Activated CD4-positive, alpha-beta T cell treated with anti-CD3 and anti-CD28 coated beads, Interleukin-2, amount 10 ng/mL, durations not matched to agents 24 days and 14 days (primary cell): Measurements from ENCODE around the gene OR4E2. TPM values are rescaled to one million over a fixed set of nuclear protein-coding genes. Genes with fewer than 3 reads are reported as not detected.
"Not testable (repeated sequence)": the region's sequence is repeated elsewhere in the genome, so short reads cannot be mapped to it uniquely, and the experiment has no call there.

Experiments
- DNase-seq: peaks from one replicate; pipeline ENCODE4 v3.0.0; 2022
- H3K27ac Mint-ChIP-seq: one replicate; pipeline ENCODE4 v1.8.0; 2022; ENCODE audit warnings: mild to moderate bottlenecking, mixed read lengths
- H3K27me3 Mint-ChIP-seq: one replicate; pipeline ENCODE4 v1.8.0; 2022; ENCODE audit warnings: mixed read lengths
- H3K36me3 Mint-ChIP-seq: one replicate; pipeline ENCODE4 v1.8.0; 2022; ENCODE audit warnings: low read depth, mild to moderate bottlenecking, mixed read lengths
- H3K4me1 Mint-ChIP-seq: one replicate; pipeline ENCODE4 v1.8.0; 2021; ENCODE audit warnings: mixed read lengths
- H3K4me3 Mint-ChIP-seq: one replicate; pipeline ENCODE4 v1.8.0; 2022; ENCODE audit warnings: mild to moderate bottlenecking, moderate library complexity, mixed read lengths
- H3K9me3 Mint-ChIP-seq: one replicate; pipeline ENCODE4 v1.8.0; 2021; ENCODE audit warnings: mixed read lengths
- intact Hi-C: fragments of 100-400 bp; cut with micrococcal nuclease; formaldehyde crosslinking; loops from one replicate; pipeline ENCODE4 v1.15.1; 2023
- total RNA-seq: library from RNA; stranded (reverse); gene quantifications from 2 replicates; pipeline ENCODE4 v1.2.3, GENCODE V29; 2022

Gene OR4E2
- total RNA-seq, 1 donor from 2014 or later, result not detected

- intact Hi-C loops, result no loop called here
- Mint-ChIP-seq H3K36me3 (no peaks in the 10 kb centered on the region), H3K27ac (no peak overlapping the region), H3K9me3 (no peaks in the 10 kb centered on the region), H3K27me3 (peaks cover 15% of the 10 kb centered on the region), H3K4me3 (no peak overlapping the region), H3K4me1 (no peaks in the 10 kb centered on the region)
- DNase-seq, result no peak
Observed at GRCh38 chr14:21668377-21668776, 14.7 kb downstream of the OR4E2 start.

GRCh38 chr14:21669284-21669683 is 15.6 kb downstream of the OR4E2 start:
- intact Hi-C loops, result no loop called here
- no peak for DNase-seq
- Mint-ChIP-seq H3K27me3 (peaks cover 15% of the 10 kb centered on the region), H3K4me3 (no peak overlapping the region), H3K27ac (no peak overlapping the region), H3K36me3 (no peaks in the 10 kb centered on the region), H3K4me1 (no peaks in the 10 kb centered on the region), H3K9me3 (no peaks in the 10 kb centered on the region)

GRCh38 chr14:21671371-21671770 is 17.7 kb downstream of the OR4E2 start:
- Mint-ChIP-seq H3K36me3 (no peaks in the 10 kb centered on the region), H3K9me3 (no peaks in the 10 kb centered on the region), H3K27me3 (peaks cover 15% of the 10 kb centered on the region), H3K4me1 (no peaks in the 10 kb centered on the region), H3K27ac (no peak overlapping the region), H3K4me3 (no peak overlapping the region)
- intact Hi-C loops, result no loop called here
- DNase-seq, result no peak

DNA sequence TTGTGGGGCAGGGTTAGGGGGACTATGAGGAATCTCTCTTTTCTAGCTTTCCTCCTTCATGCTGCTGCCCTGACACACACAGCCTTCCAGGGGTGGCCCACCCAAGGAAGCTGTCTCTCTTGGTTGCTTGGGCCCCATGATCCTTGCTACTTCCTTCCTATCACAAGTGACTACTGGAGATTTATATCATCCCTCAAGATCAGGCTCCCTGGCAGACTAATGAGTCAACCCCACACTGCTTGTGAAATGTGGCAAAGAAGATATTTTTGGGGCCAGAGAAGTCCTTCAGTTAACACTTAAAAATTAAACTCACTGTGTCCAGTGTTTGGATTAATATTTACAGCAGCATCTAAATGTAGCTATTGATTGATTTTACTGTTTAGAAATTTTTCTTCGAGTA is 18.5 kb downstream of the OR4E2 start:
- Mint-ChIP-seq H3K36me3 (no peaks in the 10 kb centered on the region), H3K9me3 (no peaks in the 10 kb centered on the region), H3K27me3 (peaks cover 15% of the 10 kb centered on the region), H3K4me1 (no peaks in the 10 kb centered on the region), H3K27ac (no peak overlapping the region), H3K4me3 (no peak overlapping the region)
- intact Hi-C loops, result no loop called here
- DNase-seq, result no peak

DNA sequence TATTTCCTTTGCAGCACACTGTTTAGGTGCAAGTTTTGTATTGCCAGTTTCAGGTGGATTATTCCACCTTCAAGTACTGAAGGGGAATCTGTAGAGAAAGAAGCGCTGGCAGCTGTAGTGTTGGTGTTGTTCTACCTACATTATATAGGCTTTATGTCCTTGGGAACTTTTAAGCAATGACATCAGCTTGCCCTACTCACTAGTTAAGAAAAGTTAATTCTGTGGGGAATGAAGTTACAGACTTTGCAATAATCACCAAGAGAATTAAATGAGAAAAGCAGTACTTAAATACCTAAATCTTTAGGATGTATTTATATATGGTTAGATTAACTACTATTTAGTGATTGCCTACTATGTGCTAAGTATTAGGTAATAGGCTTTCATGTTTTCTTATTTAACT is 20.1 kb downstream of the OR4E2 start, which contains the start of gene OR4E1:
Gene OR4E1, minus strand, starts transcription at position 101 of the 400 bp plus-strand sequence. CDS start 2,883 bp downstream, outside the sequence.
- no peak for DNase-seq
- no peak within 1 kb of the TSS for H3K4me3 Mint-ChIP-seq
- H3K27ac Mint-ChIP-seq, result no peak within 1 kb of the TSS
- no peaks in the 10 kb centered on the region for H3K4me1 Mint-ChIP-seq
- peaks cover 18% of the 10 kb centered on the region for H3K27me3 Mint-ChIP-seq
- intact Hi-C loops, result no loop called here
- H3K9me3 Mint-ChIP-seq, result no peaks in the 10 kb centered on the region
- no peaks in the 10 kb centered on the region for H3K36me3 Mint-ChIP-seq

- Mint-ChIP-seq H3K9me3 (no peaks in the 10 kb centered on the region), H3K36me3 (no peaks in the 10 kb centered on the region), H3K4me1 (no peaks in the 10 kb centered on the region), H3K27me3 (peaks cover 13% of the 10 kb centered on the region), H3K27ac (no peak overlapping the region), H3K4me3 (no peak overlapping the region)
- intact Hi-C loops, result no loop called here
- no peak for DNase-seq
Observed at GRCh38 chr14:21675566-21675965, 21.9 kb downstream of the OR4E2 start.

DNA sequence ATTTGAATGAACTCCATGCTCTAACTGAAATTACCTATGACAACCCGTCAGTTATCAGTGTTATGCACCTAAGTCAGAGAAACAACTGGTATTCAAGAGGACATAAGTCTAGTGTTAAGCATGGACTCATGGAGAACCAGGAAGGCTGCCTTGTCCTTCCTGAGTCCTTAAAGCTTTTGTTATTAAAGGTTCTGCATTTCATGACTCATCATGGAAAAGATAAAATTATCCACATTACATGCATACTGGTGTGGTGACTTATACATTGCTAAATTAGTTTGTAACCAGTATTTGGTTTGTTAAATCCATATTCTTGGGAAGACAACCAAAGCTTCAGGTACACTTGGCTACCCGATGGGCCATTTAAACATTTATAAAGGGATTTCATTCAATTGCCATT is 26.4 kb downstream of the OR4E2 start:
- no peaks in the 10 kb centered on the region for H3K36me3 Mint-ChIP-seq
- no peak overlapping the region for H3K27ac Mint-ChIP-seq
- DNase-seq, result no peak
- no peaks in the 10 kb centered on the region for H3K4me1 Mint-ChIP-seq
- peaks cover 22% of the 10 kb centered on the region for H3K27me3 Mint-ChIP-seq
- no peak overlapping the region for H3K4me3 Mint-ChIP-seq
- H3K9me3 Mint-ChIP-seq, result no peaks in the 10 kb centered on the region
- intact Hi-C loops, result no loop called here

- no peak overlapping the region for H3K27ac Mint-ChIP-seq
- intact Hi-C loops, result no loop called here
- peaks cover 9% of the 10 kb centered on the region for H3K9me3 Mint-ChIP-seq
- peaks cover 21% of the 10 kb centered on the region for H3K27me3 Mint-ChIP-seq
- H3K4me3 Mint-ChIP-seq, result no peak overlapping the region
- no peak for DNase-seq
- H3K4me1 Mint-ChIP-seq, result no peaks in the 10 kb centered on the region
- H3K36me3 Mint-ChIP-seq, result no peaks in the 10 kb centered on the region
Observed at GRCh38 chr14:21686468-21686867, 32.8 kb downstream of the OR4E2 start.

- Mint-ChIP-seq H3K27me3 (peaks cover 17% of the 10 kb centered on the region), H3K9me3 (peaks cover 5% of the 10 kb centered on the region), H3K4me1 (no peaks in the 10 kb centered on the region), H3K36me3 (no peaks in the 10 kb centered on the region), H3K4me3 (no peak overlapping the region), H3K27ac (no peak overlapping the region)
- DNase-seq, result no peak
- intact Hi-C loops, result no loop called here
Observed at GRCh38 chr14:21694425-21694824, 40.8 kb downstream of the OR4E2 start.

- H3K27ac Mint-ChIP-seq, intact Hi-C loops, H3K4me3 Mint-ChIP-seq, DNase-seq, H3K4me1 Mint-ChIP-seq, H3K36me3 Mint-ChIP-seq, H3K9me3 Mint-ChIP-seq: not testable (repeated sequence)
- peaks cover 24% of the 10 kb centered on the region for H3K27me3 Mint-ChIP-seq
Observed at GRCh38 chr14:21697662-21698061, 44.0 kb downstream of the OR4E2 start.

- H3K4me3 Mint-ChIP-seq, DNase-seq, intact Hi-C loops, H3K9me3 Mint-ChIP-seq, H3K36me3 Mint-ChIP-seq, H3K4me1 Mint-ChIP-seq, H3K27ac Mint-ChIP-seq: not testable (repeated sequence)
- peaks cover 25% of the 10 kb centered on the region for H3K27me3 Mint-ChIP-seq
Observed at GRCh38 chr14:21698538-21698937, 44.9 kb downstream of the OR4E2 start.

DNA sequence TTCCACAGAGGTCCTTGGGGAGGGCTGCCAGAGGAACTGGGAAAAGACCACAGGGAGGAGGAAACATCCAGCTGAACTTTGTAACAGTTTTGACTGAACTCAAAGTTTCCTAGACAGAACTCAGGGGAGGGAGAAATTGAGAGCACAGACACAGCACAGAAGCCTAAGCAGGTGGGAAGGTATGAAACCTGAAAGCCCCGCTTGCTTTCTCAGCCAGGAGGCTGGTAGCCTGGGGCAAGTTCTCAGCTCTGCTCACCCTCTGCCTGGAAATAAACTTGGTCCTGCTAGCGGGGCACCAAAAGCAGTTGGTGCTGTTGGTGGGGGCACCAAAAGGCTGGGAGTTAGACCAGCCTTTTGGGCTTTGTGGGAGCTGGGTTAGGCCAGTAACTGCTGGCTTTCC is 45.9 kb downstream of the OR4E2 start:
- Mint-ChIP-seq H3K27ac (no peak overlapping the region), H3K4me3 (no peak overlapping the region), H3K36me3 (no peaks in the 10 kb centered on the region), H3K9me3 (no peaks in the 10 kb centered on the region), H3K4me1 (peaks cover 6% of the 10 kb centered on the region), H3K27me3 (peaks cover 21% of the 10 kb centered on the region)
- DNase-seq, result no peak
- intact Hi-C loops, result no loop called here

DNA sequence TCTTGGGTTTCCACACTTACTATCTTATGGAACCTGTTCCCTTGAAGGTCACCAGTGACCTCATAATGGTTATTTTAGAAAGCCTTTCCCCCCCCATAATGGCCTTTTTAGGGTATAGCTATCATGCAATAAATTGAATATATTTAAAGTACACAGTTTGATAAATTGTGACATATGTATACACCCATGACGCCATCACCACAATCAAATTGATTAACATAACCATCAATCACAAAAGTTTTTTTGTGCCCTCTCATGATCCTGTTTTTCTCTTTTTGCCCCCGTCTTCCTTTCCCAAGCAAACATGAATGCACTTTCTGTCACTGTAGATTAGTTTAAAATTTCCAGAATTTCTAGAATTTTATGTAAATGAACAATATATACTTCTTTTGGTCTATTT is 48.7 kb downstream of the OR4E2 start:
- no peak overlapping the region for H3K4me3 Mint-ChIP-seq
- H3K36me3 Mint-ChIP-seq, result no peaks in the 10 kb centered on the region
- H3K27ac Mint-ChIP-seq, result no peak overlapping the region
- peaks cover 28% of the 10 kb centered on the region for H3K27me3 Mint-ChIP-seq
- no peaks in the 10 kb centered on the region for H3K9me3 Mint-ChIP-seq
- peaks cover 6% of the 10 kb centered on the region for H3K4me1 Mint-ChIP-seq
- intact Hi-C loops, result no loop called here
- DNase-seq, result no peak

GRCh38 chr14:21703357-21704326 is 50.0 kb downstream of the OR4E2 start:
- Mint-ChIP-seq H3K4me3 (no peak overlapping the region), H3K27me3 (peaks cover 28% of the 10 kb centered on the region), H3K4me1 (peaks cover 6% of the 10 kb centered on the region), H3K36me3 (no peaks in the 10 kb centered on the region), H3K9me3 (no peaks in the 10 kb centered on the region), H3K27ac (no peak overlapping the region)
- no peak for DNase-seq
- intact Hi-C loops, result no loop called here
